GM12872 (cell line): ENCODE data around the gene ANKRD30B.

ENCODE experiments used
- CTCF ChIP-seq: IDR thresholded peaks from 3 replicates; pipeline ENCODE4 v1.5.1; 2011; ENCODE audit warnings: low read depth, mild to moderate bottlenecking, low read length, moderate library complexity; ENCODE audit not compliant: insufficient read depth

ANKRD30B gene, protein sequence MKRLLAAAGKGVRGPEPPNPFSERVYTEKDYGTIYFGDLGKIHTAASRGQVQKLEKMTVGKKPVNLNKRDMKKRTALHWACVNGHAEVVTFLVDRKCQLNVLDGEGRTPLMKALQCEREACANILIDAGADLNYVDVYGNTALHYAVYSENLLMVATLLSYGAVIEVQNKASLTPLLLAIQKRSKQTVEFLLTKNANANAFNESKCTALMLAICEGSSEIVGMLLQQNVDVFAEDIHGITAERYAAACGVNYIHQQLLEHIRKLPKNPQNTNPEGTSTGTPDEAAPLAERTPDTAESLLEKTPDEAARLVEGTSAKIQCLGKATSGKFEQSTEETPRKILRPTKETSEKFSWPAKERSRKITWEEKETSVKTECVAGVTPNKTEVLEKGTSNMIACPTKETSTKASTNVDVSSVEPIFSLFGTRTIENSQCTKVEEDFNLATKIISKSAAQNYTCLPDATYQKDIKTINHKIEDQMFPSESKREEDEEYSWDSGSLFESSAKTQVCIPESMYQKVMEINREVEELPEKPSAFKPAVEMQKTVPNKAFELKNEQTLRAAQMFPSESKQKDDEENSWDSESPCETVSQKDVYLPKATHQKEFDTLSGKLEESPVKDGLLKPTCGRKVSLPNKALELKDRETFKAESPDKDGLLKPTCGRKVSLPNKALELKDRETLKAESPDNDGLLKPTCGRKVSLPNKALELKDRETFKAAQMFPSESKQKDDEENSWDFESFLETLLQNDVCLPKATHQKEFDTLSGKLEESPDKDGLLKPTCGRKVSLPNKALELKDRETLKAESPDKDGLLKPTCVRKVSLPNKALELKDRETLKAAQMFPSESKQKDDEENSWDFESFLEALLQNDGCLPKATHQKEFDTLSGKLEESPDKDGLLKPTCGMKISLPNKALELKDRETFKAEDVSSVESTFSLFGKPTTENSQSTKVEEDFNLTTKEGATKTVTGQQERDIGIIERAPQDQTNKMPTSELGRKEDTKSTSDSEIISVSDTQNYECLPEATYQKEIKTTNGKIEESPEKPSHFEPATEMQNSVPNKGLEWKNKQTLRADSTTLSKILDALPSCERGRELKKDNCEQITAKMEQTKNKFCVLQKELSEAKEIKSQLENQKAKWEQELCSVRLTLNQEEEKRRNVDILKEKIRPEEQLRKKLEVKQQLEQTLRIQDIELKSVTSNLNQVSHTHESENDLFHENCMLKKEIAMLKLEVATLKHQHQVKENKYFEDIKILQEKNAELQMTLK (N-terminal part only)

DNA sequence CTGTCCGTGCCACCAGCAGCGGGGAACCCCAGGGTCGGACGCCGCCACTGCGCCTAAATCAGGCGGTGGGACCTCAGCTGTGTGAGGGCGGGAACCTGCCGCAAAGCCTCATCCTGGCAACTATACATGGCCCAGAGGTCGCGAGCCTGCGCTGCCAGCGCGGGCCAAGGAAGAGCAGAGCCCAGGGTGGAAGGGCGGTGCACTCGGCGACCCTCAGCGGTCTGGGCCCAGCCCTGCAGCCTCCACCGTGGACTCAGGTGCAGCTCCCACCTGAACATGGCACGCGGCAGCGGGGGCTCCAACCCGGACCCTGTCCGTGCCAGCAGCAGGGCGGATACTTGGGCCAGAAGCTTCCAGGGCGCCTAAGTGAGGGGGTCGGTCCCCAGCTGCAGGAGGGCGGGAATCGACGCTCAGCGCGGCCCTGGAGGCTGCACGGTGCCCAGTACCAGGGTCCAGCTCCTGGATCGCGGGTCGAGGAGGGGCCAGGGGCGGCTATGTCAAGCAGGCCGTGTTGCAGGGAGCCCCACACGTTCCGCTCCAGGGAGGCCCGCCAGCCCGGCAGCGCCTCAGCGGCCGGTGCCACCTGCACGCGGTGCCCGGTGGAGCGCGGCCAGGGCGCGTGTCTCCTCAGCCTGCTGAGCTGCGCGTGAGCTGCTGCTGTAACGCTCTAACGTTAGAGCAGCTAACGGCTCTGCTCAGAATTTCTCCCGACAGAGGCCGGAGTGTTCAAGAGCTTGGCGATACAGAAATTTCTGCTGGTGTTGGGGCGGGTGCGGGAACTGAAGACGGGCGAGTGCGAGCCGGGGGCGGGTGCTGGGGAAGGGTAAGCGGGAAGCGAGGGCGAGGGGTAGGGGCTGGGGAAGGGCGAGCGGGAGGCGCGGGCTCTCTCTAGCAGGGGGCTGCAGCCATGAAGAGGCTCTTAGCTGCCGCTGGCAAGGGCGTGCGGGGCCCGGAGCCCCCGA lies at the start of gene ANKRD30B:
Gene ANKRD30B, plus strand, starts transcription at position 660 of the 962 bp plus-strand sequence. Its CDS starts 248 bp downstream, at position 908.
- no peak for TF ChIP-seq CTCF

DNA sequence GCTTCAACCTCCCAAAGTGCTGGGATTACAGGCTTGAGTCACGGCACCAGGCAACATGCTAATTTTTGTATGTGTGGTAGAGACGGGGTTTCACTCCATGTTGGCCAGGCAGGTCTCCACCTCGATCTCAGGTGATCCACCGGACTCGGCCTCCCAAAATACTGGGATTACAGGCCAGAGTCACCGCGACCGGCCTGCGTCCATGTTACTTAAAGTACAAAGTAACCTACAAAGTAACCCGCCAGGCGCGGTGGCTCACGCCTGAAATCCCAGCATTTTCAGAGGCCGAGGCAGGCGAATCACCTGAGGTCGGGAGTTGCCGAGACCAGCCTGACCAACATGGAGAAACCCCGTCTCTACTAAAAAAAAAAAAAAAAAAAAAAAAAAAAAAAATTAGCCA lies 1.1 kb upstream of the ANKRD30B start:
- no peak for TF ChIP-seq CTCF

- no peak for TF ChIP-seq CTCF
Measured at GRCh38 chr18:14748496-14748895, 524 bp downstream of the ANKRD30B start.

DNA sequence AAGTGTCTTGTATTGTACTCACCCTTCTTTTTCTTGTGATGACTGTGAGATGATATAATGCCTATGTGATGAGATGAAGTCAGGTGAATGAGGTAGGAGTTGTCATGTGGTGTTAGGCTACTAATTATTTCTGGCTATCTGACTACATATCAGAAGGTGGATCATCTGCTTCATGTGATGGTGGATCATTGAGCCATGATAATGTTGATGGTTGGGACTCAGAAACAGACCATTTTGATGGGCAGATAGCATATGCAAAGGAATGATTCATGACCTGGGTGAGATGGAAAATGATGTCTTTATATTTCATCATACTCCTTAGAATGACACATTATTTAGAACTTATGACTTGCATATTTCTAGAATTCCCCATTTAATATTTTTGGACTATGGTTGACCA lies 19.5 kb downstream of the ANKRD30B start:
- no peak for TF ChIP-seq CTCF

- no peak for TF ChIP-seq CTCF
Measured at GRCh38 chr18:14768241-14768640, 20.3 kb downstream of the ANKRD30B start.

DNA sequence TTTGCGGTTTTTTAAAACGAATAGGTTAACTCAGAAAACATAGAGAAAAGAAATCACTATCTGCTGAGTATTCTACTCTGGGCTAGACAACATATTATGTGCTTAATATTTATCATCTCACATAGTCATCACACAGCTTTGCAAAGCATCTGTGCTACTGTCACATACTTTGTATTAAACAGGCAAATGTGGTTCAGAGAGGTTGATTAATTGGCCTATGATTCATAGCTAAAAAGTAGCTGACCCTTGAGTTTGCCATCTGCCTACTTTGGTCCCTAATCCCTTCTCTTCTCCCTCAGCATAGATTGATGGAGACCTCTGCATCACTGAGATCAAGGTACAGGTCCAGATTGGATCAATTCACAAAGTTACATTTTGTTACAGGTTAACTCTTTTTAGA lies 21.4 kb downstream of the ANKRD30B start:
- no peak for TF ChIP-seq CTCF
